Parathyroid adenoma (tissue), 2 donors: ENCODE measurements around the gene PPP1R8.
A peak's percentile ranks its signal among the peaks of the same experiment; 100 is the strongest.

Experiments used
- H2AFZ ChIP-seq: fragments of 300-600 bp; sonication (generic); one replicate; pipeline ENCODE4 v1.7.0; 2017; ENCODE audit warnings: antibody characterized with exemption, mild to moderate bottlenecking
- H3K27ac ChIP-seq: fragments of 300-600 bp; sonication (generic); one replicate; pipeline ENCODE4 v1.7.0; 2017
- H3K27me3 ChIP-seq: fragments of 300-600 bp; sonication (generic); one replicate; pipeline ENCODE4 v1.7.0; 2017; ENCODE audit warnings: low read length; ENCODE audit not compliant: control insufficient read depth, insufficient read depth
- H3K36me3 ChIP-seq: fragments of 300-600 bp; sonication (generic); one replicate; pipeline ENCODE4 v1.7.0; 2017; ENCODE audit warnings: low read length; ENCODE audit not compliant: control insufficient read depth, insufficient read depth
- H3K4me1 ChIP-seq: fragments of 300-600 bp; sonication (generic); one replicate; pipeline ENCODE4 v1.7.0; 2017; ENCODE audit warnings: control low read depth
- H3K4me2 ChIP-seq: fragments of 300-600 bp; sonication (generic); one replicate; pipeline ENCODE4 v1.7.0; 2017; ENCODE audit warnings: low read length
- H3K4me3 ChIP-seq: fragments of 300-600 bp; sonication (generic); one replicate; pipeline ENCODE4 v1.7.0; 2017; ENCODE audit warnings: low read depth, low read length
- H3K79me2 ChIP-seq: fragments of 300-600 bp; sonication (generic); one replicate; pipeline ENCODE4 v1.7.0; 2017; ENCODE audit warnings: control low read depth
- H3K9ac ChIP-seq: fragments of 300-600 bp; sonication (generic); one replicate; pipeline ENCODE4 v1.7.0; 2017; ENCODE audit warnings: mild to moderate bottlenecking
- H3K9me3 ChIP-seq: fragments of 300-600 bp; sonication (generic); one replicate; pipeline ENCODE4 v1.7.0; 2017; ENCODE audit warnings: low read length; ENCODE audit not compliant: control insufficient read depth
- TF ChIP-seq, protein P1 (sequence below): fragments of 300-600 bp; sonication (generic); IDR thresholded peaks from one replicate; pipeline ENCODE4 v1.7.0; 2017; ENCODE audit warnings: antibody characterized with exemption, mild to moderate bottlenecking
- donor health status: primary hyperparathyroidism.

The PPP1R8 gene

DNA sequence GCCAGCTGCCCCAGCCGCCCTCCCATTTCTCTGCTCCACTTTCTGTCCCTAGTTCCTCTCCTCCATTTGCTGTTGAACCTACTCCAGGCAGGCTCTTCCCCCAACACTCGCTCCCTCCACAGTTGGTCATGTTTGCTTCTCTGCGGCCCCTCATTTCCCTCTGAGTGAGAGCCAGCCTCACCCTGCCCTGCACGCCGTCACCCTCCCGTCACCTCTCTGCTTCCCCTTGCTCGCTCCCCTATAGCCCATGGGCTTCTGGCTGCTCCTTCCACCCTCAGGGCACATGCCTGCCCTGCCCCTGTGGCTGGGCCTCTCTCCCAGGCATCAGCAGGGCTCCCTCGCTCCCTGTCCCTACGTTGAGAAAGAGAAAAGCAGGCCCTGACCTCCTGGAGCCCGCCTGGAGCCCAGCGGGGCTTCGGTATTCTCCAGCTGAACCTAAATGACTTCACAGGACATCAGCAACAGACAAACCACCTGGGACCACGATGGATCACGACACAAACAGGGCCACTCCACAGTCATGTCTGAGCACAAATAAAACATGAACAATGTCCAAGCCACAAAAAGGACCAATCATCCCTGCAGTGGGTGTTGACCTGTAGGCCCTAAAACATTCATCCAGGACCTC is 28.5 kb downstream of the PPP1R8 start:
- Histone ChIP-seq H3K27ac (no peak overlapping the region), H3K4me3 (no peak overlapping the region)

DNA sequence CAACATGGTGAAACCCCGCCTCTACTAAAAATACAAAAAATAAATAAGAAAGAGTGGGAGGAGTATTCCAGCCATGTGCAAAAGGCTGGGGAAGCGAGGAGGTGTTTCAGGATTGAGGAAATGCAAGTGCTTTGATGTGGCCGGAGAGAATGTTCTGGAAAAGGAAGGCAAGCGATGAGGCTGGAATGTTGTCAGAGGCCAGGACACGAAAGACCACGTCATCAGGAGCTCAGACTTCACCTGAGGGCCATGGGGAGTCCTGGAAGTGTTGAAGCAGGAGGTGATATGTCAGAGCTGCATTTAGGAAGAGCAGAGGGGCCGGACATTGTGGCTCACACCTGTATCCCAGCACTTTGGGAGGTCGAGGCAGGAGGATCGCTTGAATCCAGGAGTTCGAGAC is 30.9 kb downstream of the PPP1R8 start:
- Histone ChIP-seq H3K9me3 (no peaks in the 10 kb centered on the region), H3K4me3 (no peak overlapping the region), H3K4me2 (no peak overlapping the region), H2AFZ (no peak overlapping the region), H3K36me3 (no peaks in the 10 kb centered on the region), H3K9ac (no peak overlapping the region), H3K27ac (no peak overlapping the region), H3K27me3 (no peaks in the 10 kb centered on the region), H3K4me1 (no peaks in the 10 kb centered on the region), H3K79me2 (no peaks in the 10 kb centered on the region)
- TF ChIP-seq, protein P1, sequence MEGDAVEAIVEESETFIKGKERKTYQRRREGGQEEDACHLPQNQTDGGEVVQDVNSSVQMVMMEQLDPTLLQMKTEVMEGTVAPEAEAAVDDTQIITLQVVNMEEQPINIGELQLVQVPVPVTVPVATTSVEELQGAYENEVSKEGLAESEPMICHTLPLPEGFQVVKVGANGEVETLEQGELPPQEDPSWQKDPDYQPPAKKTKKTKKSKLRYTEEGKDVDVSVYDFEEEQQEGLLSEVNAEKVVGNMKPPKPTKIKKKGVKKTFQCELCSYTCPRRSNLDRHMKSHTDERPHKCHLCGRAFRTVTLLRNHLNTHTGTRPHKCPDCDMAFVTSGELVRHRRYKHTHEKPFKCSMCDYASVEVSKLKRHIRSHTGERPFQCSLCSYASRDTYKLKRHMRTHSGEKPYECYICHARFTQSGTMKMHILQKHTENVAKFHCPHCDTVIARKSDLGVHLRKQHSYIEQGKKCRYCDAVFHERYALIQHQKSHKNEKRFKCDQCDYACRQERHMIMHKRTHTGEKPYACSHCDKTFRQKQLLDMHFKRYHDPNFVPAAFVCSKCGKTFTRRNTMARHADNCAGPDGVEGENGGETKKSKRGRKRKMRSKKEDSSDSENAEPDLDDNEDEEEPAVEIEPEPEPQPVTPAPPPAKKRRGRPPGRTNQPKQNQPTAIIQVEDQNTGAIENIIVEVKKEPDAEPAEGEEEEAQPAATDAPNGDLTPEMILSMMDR, result no peak

More for the DNA sequence above, 28.5 kb downstream of the PPP1R8 start:
- no peaks in the 10 kb centered on the region for H3K36me3 ChIP-seq
- no peak overlapping the region for H3K9ac ChIP-seq
- no peaks in the 10 kb centered on the region for H3K9me3 ChIP-seq
- no peaks in the 10 kb centered on the region for H3K79me2 ChIP-seq
- no peak overlapping the region for H3K4me2 ChIP-seq
- no peaks in the 10 kb centered on the region for H3K4me1 ChIP-seq
- no peaks in the 10 kb centered on the region for H3K27me3 ChIP-seq
- no peak overlapping the region for H2AFZ ChIP-seq
- TF ChIP-seq, protein P1, result no peak

DNA sequence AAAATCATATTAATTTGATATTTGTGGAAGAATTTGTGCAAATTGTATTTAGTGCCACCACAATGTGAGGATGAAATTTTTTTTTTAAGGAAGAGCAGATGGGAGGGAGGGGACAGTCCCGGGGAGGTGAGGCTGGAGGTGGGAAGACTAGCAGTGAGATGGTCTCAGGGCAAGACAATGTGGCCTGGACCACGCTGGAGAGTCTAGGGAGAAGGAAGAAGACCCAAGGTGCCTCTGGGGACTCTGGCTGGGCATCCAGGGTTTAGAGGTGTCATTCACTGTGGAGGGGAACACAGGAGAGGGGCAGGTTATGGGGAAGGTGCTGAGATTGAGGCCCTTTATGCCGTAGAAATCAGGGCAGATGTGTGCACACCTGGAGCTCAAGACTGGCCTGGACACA is 31.4 kb downstream of the PPP1R8 start:
- Histone ChIP-seq H3K4me1 (no peaks in the 10 kb centered on the region), H3K79me2 (no peaks in the 10 kb centered on the region), H3K9me3 (no peaks in the 10 kb centered on the region), H2AFZ (no peak overlapping the region), H3K4me2 (no peak overlapping the region), H3K4me3 (no peak overlapping the region), H3K27me3 (no peaks in the 10 kb centered on the region), H3K9ac (no peak overlapping the region), H3K27ac (no peak overlapping the region), H3K36me3 (no peaks in the 10 kb centered on the region)
- TF ChIP-seq, protein P1, result no peak

DNA sequence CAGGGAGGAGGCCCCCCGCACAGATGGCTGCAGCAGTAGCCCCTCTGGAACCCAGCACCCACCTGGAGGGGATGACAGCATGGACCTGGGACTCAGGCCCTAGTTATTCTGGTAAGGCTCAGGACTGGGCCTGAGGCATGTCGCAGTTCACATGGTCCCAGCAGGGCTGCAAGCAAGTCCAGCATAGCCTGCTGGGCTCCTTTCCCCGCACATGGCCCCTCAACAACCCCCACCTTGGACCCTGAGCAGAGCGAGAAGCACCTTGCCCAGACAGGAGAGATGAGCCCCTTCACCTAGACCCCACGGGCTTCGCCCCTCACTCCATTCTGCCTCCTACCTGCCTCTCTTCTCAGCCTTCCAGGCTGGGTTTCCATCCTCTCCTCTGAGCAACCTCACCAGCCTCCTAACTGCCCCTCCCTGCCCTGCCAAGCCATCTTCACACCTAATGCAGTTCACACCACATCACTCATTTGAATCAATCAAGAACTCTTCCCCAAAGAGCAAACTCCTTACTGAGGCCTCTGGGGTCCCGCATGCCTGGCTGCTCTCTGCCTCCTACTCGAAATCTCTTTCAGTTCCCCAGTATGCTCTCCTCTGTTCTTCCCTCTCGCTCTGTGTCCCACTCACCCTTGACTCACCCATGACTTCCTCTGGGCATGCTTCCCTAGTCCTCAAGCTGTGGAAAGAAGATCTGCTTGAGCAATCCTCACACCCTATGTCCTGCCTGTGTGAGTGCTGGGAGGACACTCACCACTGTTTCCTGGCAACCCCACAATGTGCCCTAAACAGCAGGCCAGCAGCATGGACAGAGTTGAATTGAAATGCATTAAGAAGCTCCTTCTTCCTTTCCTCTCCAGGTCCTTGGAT is 32.3 kb downstream of the PPP1R8 start:
- Histone ChIP-seq H3K9me3 (no peaks in the 10 kb centered on the region), H3K79me2 (no peaks in the 10 kb centered on the region), H3K4me1 (no peaks in the 10 kb centered on the region), H3K4me2 (no peak overlapping the region), H3K27me3 (no peaks in the 10 kb centered on the region), H3K4me3 (peak overlapping the region; percentile 14), H3K9ac (no peak overlapping the region), H2AFZ (peak overlapping the region; percentile 17), H3K36me3 (no peaks in the 10 kb centered on the region), H3K27ac (peak overlapping the region; percentile 39)
- TF ChIP-seq, protein P1, result no peak
